Right forelimb (tissue), 1 donor: ENCODE data around the gene CNTN4.
"Not testable (repeated sequence)": the region's sequence is repeated elsewhere in the genome, so short reads cannot be mapped to it uniquely, and the experiment has no call there.

Source experiments
- DNase-seq: peaks from one replicate; pipeline ENCODE4 v3.0.0-alpha.2; 2018

Gene CNTN4

GRCh38 chr3:2870724-2871333 is 772.2 kb downstream of the CNTN4 start:
- DNase-seq, result no peak

- DNase-seq, result no peak
Measured at GRCh38 chr3:2872884-2873283, 774.2 kb downstream of the CNTN4 start.

- DNase-seq, result no peak
Measured at GRCh38 chr3:2873986-2874385, 775.3 kb downstream of the CNTN4 start.

GRCh38 chr3:2875699-2876098 is 777.0 kb downstream of the CNTN4 start:
- DNase-seq, result no peak

- DNase-seq, result no peak
Measured at GRCh38 chr3:2876362-2876761, 777.7 kb downstream of the CNTN4 start.

- no peak for DNase-seq
Measured at GRCh38 chr3:2879023-2879422, 780.4 kb downstream of the CNTN4 start.

GRCh38 chr3:2879587-2879986 is 780.9 kb downstream of the CNTN4 start:
- no peak for DNase-seq

GRCh38 chr3:2880218-2880756 is 781.6 kb downstream of the CNTN4 start:
- no peak for DNase-seq

GRCh38 chr3:2883283-2883682 is 784.6 kb downstream of the CNTN4 start:
- no peak for DNase-seq

GRCh38 chr3:2888592-2888991 is 789.9 kb downstream of the CNTN4 start:
- DNase-seq, result no peak

- DNase-seq, result no peak
Measured at GRCh38 chr3:2889736-2890135, 791.1 kb downstream of the CNTN4 start.

GRCh38 chr3:2896308-2896939 is 797.8 kb downstream of the CNTN4 start:
- DNase-seq, result no peak

GRCh38 chr3:2897821-2898220 is 799.2 kb downstream of the CNTN4 start:
- DNase-seq, result no peak

GRCh38 chr3:2898591-2899353 is 800.1 kb downstream of the CNTN4 start:
- DNase-seq, result no peak

GRCh38 chr3:2904054-2904453 is 805.4 kb downstream of the CNTN4 start:
- no peak for DNase-seq

GRCh38 chr3:2908693-2909351 is 810.2 kb downstream of the CNTN4 start:
- DNase-seq, result no peak

GRCh38 chr3:2910997-2911396 is 812.3 kb downstream of the CNTN4 start:
- DNase-seq, result no peak

GRCh38 chr3:2915826-2916225 is 817.2 kb downstream of the CNTN4 start:
- no peak for DNase-seq

- DNase-seq, result not testable (repeated sequence)
Measured at GRCh38 chr3:2916640-2917039, 818.0 kb downstream of the CNTN4 start.

GRCh38 chr3:2920103-2920502 is 821.4 kb downstream of the CNTN4 start:
- no peak for DNase-seq

GRCh38 chr3:2921452-2921851 is 822.8 kb downstream of the CNTN4 start:
- DNase-seq, result no peak

GRCh38 chr3:2921903-2922302 is 823.2 kb downstream of the CNTN4 start:
- no peak for DNase-seq

- DNase-seq, result no peak
Measured at GRCh38 chr3:2923390-2923789, 824.7 kb downstream of the CNTN4 start.
